HCT116 (cell line): ENCODE data around the gene ZSWIM9. TPM values are rescaled to one million over a fixed set of nuclear protein-coding genes. Genes with fewer than 3 reads are reported as not detected.

Experiments used
- total RNA-seq: library from RNA; stranded (reverse); gene quantifications from one replicate; pipeline ENCODE4 v1.2.1, GENCODE V29; 2021; ENCODE audit not compliant: unreplicated experiment

The ZSWIM9 gene
- total RNA-seq, 1 experiment from 2014 or later, result 10.2 TPM

Other genes with a start within 250 kb of the ZSWIM9 start
- not detected for gene BSPH1, start 178.5 kb upstream of the ZSWIM9 start, total RNA-seq
- not detected for gene ELSPBP1, start 176.0 kb upstream of the ZSWIM9 start, total RNA-seq
- not detected for gene CABP5, start 126.6 kb upstream of the ZSWIM9 start, total RNA-seq
- 1.7 TPM for gene PLA2G4C, start 59.9 kb upstream of the ZSWIM9 start, total RNA-seq
- 122 TPM for gene LIG1, start 336 bp upstream of the ZSWIM9 start, total RNA-seq
- 17.5 TPM for gene CARD8, start 85.2 kb downstream of the ZSWIM9 start, total RNA-seq
- 4.1 TPM for gene ZNF114, start 99.4 kb downstream of the ZSWIM9 start, total RNA-seq
- 92.9 TPM for gene EMP3, start 154.9 kb downstream of the ZSWIM9 start, total RNA-seq
- gene TMEM143, start 193.3 kb downstream of the ZSWIM9 start, total RNA-seq, result 13.2 TPM
- gene SYNGR4, start 193.7 kb downstream of the ZSWIM9 start, total RNA-seq, result 0.49 TPM
- 212 TPM for gene KDELR1, start 220.9 kb downstream of the ZSWIM9 start, total RNA-seq
- 26.2 TPM for gene GRIN2D, start 223.0 kb downstream of the ZSWIM9 start, total RNA-seq